Measurements from ENCODE around the gene SAFB.

DNA sequence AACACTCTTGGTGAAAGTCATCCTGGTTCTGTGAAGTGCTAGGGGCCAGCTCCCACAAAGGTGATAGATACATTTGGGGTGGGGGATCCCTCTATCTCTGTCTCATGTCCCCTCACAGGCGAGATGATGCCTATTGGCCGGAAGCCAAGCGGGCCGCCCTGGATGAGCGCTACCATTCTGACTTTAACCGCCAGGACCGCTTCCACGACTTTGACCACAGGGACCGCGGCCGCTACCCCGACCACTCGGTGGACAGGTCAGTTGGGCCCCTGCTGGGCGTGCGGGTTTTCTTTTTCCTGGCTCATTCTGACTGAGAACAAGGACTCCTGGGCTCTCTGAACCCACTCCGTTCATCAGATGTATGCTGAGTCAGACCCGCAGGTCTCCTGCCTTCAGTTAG is 41.0 kb downstream of the SAFB start:
- TF ChIP-seq, protein P1, sequence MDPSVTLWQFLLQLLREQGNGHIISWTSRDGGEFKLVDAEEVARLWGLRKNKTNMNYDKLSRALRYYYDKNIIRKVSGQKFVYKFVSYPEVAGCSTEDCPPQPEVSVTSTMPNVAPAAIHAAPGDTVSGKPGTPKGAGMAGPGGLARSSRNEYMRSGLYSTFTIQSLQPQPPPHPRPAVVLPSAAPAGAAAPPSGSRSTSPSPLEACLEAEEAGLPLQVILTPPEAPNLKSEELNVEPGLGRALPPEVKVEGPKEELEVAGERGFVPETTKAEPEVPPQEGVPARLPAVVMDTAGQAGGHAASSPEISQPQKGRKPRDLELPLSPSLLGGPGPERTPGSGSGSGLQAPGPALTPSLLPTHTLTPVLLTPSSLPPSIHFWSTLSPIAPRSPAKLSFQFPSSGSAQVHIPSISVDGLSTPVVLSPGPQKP (IDR thresholded peaks at IDR 0.05; ENCODE audit: low read depth, low read length): no peak
- TF ChIP-seq CHD2 (IDR thresholded peaks at IDR 0.05; ENCODE audit: low read length, partially characterized antibody) (no peak), POLR2A (IDR thresholded peaks at IDR 0.05; ENCODE audit: low read length) (no peak), EP300 (IDR thresholded peaks at IDR 0.05) (no peak)
